Measurements from ENCODE around the gene ASTN2.

Gene ASTN2

DNA sequence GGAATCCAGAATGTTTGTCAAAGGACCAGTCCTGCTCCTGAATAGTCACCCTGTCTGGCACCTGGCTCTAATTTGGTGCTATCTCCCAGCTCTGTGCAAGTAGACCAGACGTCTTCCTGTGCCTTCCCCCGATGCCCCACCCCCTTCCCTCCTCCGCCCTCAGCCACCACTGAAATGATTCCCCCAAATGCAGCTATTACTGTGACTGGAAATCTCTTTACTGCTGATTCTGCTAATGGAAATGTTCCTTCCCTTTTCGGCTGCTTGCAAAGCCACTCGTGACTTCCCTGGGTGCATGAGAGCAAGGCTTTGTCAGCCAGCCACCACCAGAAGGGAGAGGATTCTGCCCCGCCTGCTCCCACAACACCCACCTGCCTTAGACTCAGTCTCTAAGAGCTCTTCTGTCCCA is 11.4 kb downstream of the ASTN2 start:
- no peak overlapping the region for H3K27ac ChIP-seq
- intact Hi-C loops (cut with DNase I; ENCODE audit: low total_unique reads), result no loop called here
- H3K9me3 ChIP-seq, result no peaks in the 10 kb centered on the region
- TF ChIP-seq, protein P1, sequence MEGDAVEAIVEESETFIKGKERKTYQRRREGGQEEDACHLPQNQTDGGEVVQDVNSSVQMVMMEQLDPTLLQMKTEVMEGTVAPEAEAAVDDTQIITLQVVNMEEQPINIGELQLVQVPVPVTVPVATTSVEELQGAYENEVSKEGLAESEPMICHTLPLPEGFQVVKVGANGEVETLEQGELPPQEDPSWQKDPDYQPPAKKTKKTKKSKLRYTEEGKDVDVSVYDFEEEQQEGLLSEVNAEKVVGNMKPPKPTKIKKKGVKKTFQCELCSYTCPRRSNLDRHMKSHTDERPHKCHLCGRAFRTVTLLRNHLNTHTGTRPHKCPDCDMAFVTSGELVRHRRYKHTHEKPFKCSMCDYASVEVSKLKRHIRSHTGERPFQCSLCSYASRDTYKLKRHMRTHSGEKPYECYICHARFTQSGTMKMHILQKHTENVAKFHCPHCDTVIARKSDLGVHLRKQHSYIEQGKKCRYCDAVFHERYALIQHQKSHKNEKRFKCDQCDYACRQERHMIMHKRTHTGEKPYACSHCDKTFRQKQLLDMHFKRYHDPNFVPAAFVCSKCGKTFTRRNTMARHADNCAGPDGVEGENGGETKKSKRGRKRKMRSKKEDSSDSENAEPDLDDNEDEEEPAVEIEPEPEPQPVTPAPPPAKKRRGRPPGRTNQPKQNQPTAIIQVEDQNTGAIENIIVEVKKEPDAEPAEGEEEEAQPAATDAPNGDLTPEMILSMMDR (IDR thresholded peaks at IDR 0.05), result no peak
- H3K4me1 ChIP-seq, result no peaks in the 10 kb centered on the region
- DNase-seq, result no peak
- no peaks in the 10 kb centered on the region for H3K27me3 ChIP-seq
- no peak overlapping the region for H3K4me3 ChIP-seq
- no peaks in the 10 kb centered on the region for H3K36me3 ChIP-seq

GRCh38 chr9:117400171-117400570 is 14.7 kb downstream of the ASTN2 start:
- no peak for DNase-seq
- Histone ChIP-seq H3K4me3 (no peak overlapping the region), H3K27ac (no peak overlapping the region), H3K27me3 (no peaks in the 10 kb centered on the region), H3K9me3 (no peaks in the 10 kb centered on the region), H3K4me1 (no peaks in the 10 kb centered on the region), H3K36me3 (no peaks in the 10 kb centered on the region)
- intact Hi-C loops (cut with DNase I; ENCODE audit: low total_unique reads), result no loop called here
- TF ChIP-seq, protein P1 (IDR thresholded peaks at IDR 0.05), result no peak

DNA sequence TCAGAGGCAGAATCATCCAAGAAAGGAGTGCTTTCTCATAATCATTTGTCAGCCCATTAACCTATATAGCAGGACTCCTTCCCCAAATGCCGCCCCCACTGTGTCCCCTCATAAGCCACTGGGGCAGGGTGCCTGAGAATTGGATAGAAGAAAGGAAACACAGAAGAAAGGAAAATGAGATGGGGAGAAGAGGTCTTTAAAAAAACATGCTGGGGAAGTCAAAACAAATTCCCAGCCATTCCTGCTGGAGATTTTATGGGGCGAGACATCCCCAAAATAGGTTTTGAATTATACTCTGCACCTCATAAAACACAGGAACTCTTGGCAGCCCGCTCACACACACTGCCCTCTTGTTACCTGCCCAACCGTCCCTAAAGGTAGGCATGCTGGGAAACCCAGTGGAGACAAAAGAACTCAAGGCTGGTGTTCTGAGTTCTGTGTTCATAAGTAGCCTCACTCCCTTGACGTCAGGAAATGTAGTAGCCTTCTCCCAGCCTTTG is 19.7 kb downstream of the ASTN2 start:
- TF ChIP-seq, protein P1 (IDR thresholded peaks at IDR 0.05), result no peak
- no peak for DNase-seq
- H3K4me1 ChIP-seq, result no peaks in the 10 kb centered on the region
- H3K27ac ChIP-seq, result no peak overlapping the region
- intact Hi-C loops (cut with DNase I; ENCODE audit: low total_unique reads), result no loop called here
- H3K36me3 ChIP-seq, result no peaks in the 10 kb centered on the region
- H3K4me3 ChIP-seq, result no peak overlapping the region
- H3K27me3 ChIP-seq, result no peaks in the 10 kb centered on the region
- H3K9me3 ChIP-seq, result no peaks in the 10 kb centered on the region

DNA sequence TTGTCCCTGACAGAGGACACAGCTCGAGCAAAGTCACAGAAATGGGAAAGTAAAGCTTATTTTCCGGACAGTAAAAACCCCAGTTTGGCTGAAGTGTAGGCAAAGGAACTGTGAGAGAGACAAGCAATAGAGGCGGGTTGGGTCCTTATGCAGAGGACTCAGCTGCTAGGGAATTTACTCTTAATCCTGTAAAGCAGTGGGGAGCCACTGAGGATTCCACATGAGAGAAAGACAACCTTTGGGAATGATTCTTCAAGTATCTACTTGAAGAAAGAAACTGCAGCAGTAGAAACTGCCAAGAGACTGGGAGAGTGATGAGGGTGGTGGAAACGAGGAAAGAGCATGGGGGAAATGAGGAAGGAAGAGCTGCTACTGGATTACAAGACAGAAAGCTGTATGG is 20.2 kb downstream of the ASTN2 start:
- Histone ChIP-seq H3K27ac (no peak overlapping the region), H3K9me3 (no peaks in the 10 kb centered on the region), H3K4me3 (no peak overlapping the region), H3K4me1 (no peaks in the 10 kb centered on the region), H3K36me3 (no peaks in the 10 kb centered on the region), H3K27me3 (no peaks in the 10 kb centered on the region)
- no peak for DNase-seq
- TF ChIP-seq, protein P1 (IDR thresholded peaks at IDR 0.05), result no peak
- intact Hi-C loops (cut with DNase I; ENCODE audit: low total_unique reads), result no loop called here

- DNase-seq, result no peak
- Histone ChIP-seq H3K36me3 (no peaks in the 10 kb centered on the region), H3K4me1 (no peaks in the 10 kb centered on the region), H3K4me3 (no peak overlapping the region), H3K27ac (no peak overlapping the region), H3K9me3 (no peaks in the 10 kb centered on the region), H3K27me3 (no peaks in the 10 kb centered on the region)
- TF ChIP-seq, protein P1 (IDR thresholded peaks at IDR 0.05), result no peak
- intact Hi-C loops (cut with DNase I; ENCODE audit: low total_unique reads), result no loop called here
Observed at GRCh38 chr9:117392992-117393391, 21.9 kb downstream of the ASTN2 start.

DNA sequence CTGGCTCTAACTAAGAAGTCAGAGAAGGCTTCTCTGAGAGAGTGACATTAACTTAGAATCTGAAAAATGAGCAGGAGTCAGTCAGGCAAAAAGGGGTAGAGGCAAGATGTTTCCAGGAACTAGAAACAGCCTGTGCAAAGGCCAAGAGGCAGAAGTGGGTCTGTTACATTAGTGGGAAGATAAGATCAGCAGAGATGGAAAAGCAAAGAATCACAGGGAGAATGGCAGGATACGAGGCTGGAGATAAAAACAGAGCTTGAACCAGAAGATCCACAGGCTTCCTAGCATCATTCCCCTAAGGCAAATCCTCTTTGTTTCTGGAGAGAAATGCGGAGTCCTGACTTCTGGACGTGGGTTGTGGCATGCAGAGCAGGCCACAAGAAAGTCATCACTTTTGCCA is 27.4 kb downstream of the ASTN2 start:
- DNase-seq, result no peak
- Histone ChIP-seq H3K36me3 (no peaks in the 10 kb centered on the region), H3K27me3 (no peaks in the 10 kb centered on the region), H3K4me3 (no peak overlapping the region), H3K27ac (no peak overlapping the region), H3K9me3 (no peaks in the 10 kb centered on the region), H3K4me1 (no peaks in the 10 kb centered on the region)
- TF ChIP-seq, protein P1 (IDR thresholded peaks at IDR 0.05), result no peak
- intact Hi-C loops (cut with DNase I; ENCODE audit: low total_unique reads), result no loop called here
